IPS DF 6.9 (cell line): ENCODE measurements around the gene CPNE8.

Source experiments
- DNase-seq: peaks from one replicate; pipeline ENCODE4 v3.0.0-alpha.2; 2013; ENCODE audit warnings: low read depth, low spot score
- H3K27ac ChIP-seq: one replicate; pipeline ENCODE4 v1.5.1; 2013; ENCODE audit warnings: low read length, control low read depth
- H3K27me3 ChIP-seq: 2 replicates; pipeline ENCODE4 v1.6.1; 2013; ENCODE audit warnings: mild to moderate bottlenecking, low read length; ENCODE audit not compliant: control insufficient read depth, insufficient read depth
- H3K36me3 ChIP-seq: 2 replicates; pipeline ENCODE4 v1.6.1; 2013; ENCODE audit warnings: low read length; ENCODE audit not compliant: control insufficient read depth, insufficient read depth
- H3K4me1 ChIP-seq: 2 replicates; pipeline ENCODE4 v1.6.1; 2013; ENCODE audit warnings: low read length; ENCODE audit not compliant: control insufficient read depth, insufficient read depth
- H3K4me3 ChIP-seq: 2 replicates; pipeline ENCODE4 v1.5.1; 2013; ENCODE audit warnings: mild to moderate bottlenecking, low read length
- H3K9me3 ChIP-seq: 2 replicates; pipeline ENCODE4 v1.6.1; 2013; ENCODE audit warnings: low read length, inconsistent platforms; ENCODE audit not compliant: control insufficient read depth, insufficient read depth
- WGBS: extraction: QIAGEN DNeasy Blood & Tissue Kit; methylation state at CpG from one replicate; pipeline ENCODE4 v1.1.7; 2013; ENCODE audit warnings: mixed read lengths, missing lambda C conversion rate; ENCODE audit not compliant: insufficient read length, insufficient coverage; 5-methylcytosine and 5-hydroxymethylcytosine counted together

CPNE8 gene

DNA sequence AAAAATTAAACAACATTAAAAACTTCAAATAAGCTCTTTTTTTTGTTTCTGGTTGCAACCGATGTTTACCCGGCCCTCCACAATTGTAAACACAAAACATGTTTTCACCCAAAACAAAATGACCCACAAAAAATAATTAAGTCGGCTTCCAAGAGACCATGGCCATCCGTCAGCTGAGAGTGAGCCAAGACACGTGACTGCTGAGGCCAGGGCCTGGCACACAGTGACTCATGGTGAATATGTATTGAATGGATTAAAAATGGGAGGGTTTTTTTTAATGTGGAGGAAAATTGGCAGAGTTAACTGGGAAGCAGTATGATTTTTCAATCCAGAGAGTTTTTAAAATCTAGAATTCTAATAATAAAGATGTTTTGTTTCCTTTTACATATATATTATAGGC is 13.8 kb upstream of the CPNE8 start:
- Histone ChIP-seq H3K27ac (no peak overlapping the region), H3K9me3 (no peaks in the 10 kb centered on the region), H3K4me3 (no peak overlapping the region), H3K27me3 (no peaks in the 10 kb centered on the region), H3K4me1 (no peaks in the 10 kb centered on the region), H3K36me3 (no peaks in the 10 kb centered on the region)
- no CpG with 5 or more reads among the region's 5 CpGs for WGBS
- DNase-seq = no peak

DNA sequence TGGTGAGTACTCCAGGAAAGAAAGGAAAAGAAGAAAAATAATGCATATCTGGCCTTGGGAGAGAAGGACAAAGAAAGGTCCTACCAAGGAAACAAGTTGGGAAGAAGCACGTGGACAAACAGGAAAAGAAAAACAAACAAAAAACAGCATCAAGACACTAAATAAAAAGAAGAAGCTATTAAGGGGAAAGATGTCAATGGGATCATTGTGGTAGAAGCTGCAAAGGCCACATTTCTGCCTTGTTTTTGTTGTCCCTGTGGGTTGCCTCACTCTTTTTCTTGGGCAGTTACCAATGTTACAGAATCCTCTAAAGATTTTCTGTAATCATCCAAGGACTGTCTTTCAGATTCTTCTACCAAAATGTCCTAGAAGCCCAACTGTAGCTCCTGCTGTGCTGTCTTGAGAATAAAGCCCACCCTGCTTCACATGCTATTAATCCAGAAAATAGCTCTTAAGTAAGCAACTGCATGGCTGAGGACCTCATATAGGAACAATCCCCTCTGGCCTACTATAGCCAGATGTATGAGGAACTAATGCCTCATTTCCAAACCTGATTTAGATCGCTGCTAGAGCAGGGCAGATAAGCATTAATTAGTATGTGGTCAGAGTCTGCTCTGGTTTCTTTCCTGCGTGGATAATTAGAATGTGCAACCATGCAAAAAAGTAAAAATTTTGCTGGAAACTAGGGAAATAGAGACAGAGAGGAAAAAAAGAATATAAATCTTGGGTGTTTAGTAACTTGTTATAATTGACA is 10.2 kb upstream of the CPNE8 start:
- Histone ChIP-seq H3K4me1 (no peaks in the 10 kb centered on the region), H3K9me3 (no peaks in the 10 kb centered on the region), H3K4me3 (no peak overlapping the region), H3K27ac (no peak overlapping the region), H3K36me3 (no peaks in the 10 kb centered on the region), H3K27me3 (no peaks in the 10 kb centered on the region)
- WGBS = no CpG with 5 or more reads among the region's 3 CpGs
- DNase-seq = no peak

GRCh38 chr12:38912116-38912515 is 6.7 kb upstream of the CPNE8 start:
- no peak for DNase-seq
- H3K4me1 ChIP-seq = no peaks in the 10 kb centered on the region
- H3K36me3 ChIP-seq = no peaks in the 10 kb centered on the region
- no CpG with 5 or more reads among the region's 5 CpGs for WGBS
- no peaks in the 10 kb centered on the region for H3K27me3 ChIP-seq
- H3K9me3 ChIP-seq = no peaks in the 10 kb centered on the region
- H3K4me3 ChIP-seq = no peak overlapping the region
- no peak overlapping the region for H3K27ac ChIP-seq

- Histone ChIP-seq H3K27me3 (no peaks in the 10 kb centered on the region), H3K4me1 (no peaks in the 10 kb centered on the region), H3K4me3 (no peak overlapping the region), H3K36me3 (no peaks in the 10 kb centered on the region), H3K9me3 (no peaks in the 10 kb centered on the region), H3K27ac (no peak overlapping the region)
- no peak for DNase-seq
- no CpG with 5 or more reads among the region's 1 CpG for WGBS
Observed at GRCh38 chr12:38911611-38912010, 6.2 kb upstream of the CPNE8 start.

- H3K4me3 ChIP-seq = no peak overlapping the region
- H3K27me3 ChIP-seq = no peaks in the 10 kb centered on the region
- no peak overlapping the region for H3K27ac ChIP-seq
- DNase-seq = no peak
- no CpG with 5 or more reads among the region's 6 CpGs for WGBS
- H3K4me1 ChIP-seq = no peaks in the 10 kb centered on the region
- H3K9me3 ChIP-seq = no peaks in the 10 kb centered on the region
- no peaks in the 10 kb centered on the region for H3K36me3 ChIP-seq
Observed at GRCh38 chr12:38907201-38907923, 2.0 kb upstream of the CPNE8 start.

DNA sequence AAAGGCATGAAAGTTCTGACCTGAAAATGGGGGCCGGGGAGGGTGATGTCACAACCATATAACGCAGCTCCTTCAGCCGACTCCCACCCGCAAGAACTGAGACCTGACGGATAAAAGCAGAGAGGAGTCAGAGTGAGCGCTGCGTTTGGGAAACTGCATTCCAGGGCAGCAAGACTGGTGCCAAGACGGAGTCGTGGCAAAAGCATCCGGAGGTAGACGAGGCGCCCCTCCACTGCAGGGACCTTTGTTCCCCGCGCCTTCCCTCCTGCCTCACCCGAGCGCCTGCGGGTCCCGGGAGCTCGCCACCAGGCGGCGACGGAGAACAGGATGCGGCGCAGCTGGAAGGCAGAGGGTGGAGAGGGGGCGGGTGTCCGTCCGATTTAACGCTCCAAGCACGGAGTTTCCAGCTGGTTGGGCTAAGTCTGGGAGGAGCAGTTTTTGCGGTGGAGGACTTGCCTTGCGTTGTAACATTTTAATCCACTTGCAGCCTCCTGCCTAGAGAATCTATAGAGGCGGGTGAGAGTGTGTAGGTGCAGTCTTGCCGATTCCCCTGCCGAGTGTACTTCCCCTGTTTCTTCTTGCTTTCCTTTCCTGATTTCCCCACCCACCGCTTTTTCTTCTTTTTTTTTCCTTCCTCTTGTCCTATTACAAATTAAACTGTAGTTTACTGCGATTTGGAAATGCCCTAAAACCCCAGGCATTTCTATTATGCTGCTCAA is 1.2 kb upstream of the CPNE8 start:
- Histone ChIP-seq H3K36me3 (no peaks in the 10 kb centered on the region), H3K9me3 (no peaks in the 10 kb centered on the region), H3K27ac (no peak overlapping the region), H3K4me1 (no peaks in the 10 kb centered on the region), H3K4me3 (peak overlapping the region; percentile 63), H3K27me3 (no peaks in the 10 kb centered on the region)
- DNase-seq = no peak
- no CpG with 5 or more reads among the region's 36 CpGs for WGBS

- no peak overlapping the region for H3K27ac ChIP-seq
- peak overlapping the region; percentile 63; the same call in 1 of the 2 replicates for H3K4me3 ChIP-seq
- WGBS = no CpG with 5 or more reads among the region's 49 CpGs
- no peaks in the 10 kb centered on the region for H3K36me3 ChIP-seq
- no peaks in the 10 kb centered on the region for H3K9me3 ChIP-seq
- DNase-seq = no peak
- H3K27me3 ChIP-seq = no peaks in the 10 kb centered on the region
- H3K4me1 ChIP-seq = no peaks in the 10 kb centered on the region
Observed at GRCh38 chr12:38904537-38905479, 583 bp downstream of the CPNE8 start.

GRCh38 chr12:38903596-38903995 is 1.8 kb downstream of the CPNE8 start:
- Histone ChIP-seq H3K4me1 (peaks cover 1% of the 10 kb centered on the region; the same call in 1 of the 2 replicates), H3K27me3 (no peaks in the 10 kb centered on the region), H3K27ac (no peak overlapping the region), H3K9me3 (no peaks in the 10 kb centered on the region), H3K4me3 (no peak overlapping the region), H3K36me3 (no peaks in the 10 kb centered on the region)
- no peak for DNase-seq
- WGBS = no CpG with 5 or more reads among the region's 3 CpGs

- no peak overlapping the region for H3K27ac ChIP-seq
- no CpG with 5 or more reads among the region's 2 CpGs for WGBS
Observed at GRCh38 chr12:38898001-38898684, 7.2 kb downstream of the CPNE8 start.

More at GRCh38 chr12:38898001-38898684, 7.2 kb downstream of the CPNE8 start:
- no peak for DNase-seq
- no peak overlapping the region for H3K4me3 ChIP-seq
- no peaks in the 10 kb centered on the region for H3K9me3 ChIP-seq
- H3K36me3 ChIP-seq = no peaks in the 10 kb centered on the region
- H3K27me3 ChIP-seq = no peaks in the 10 kb centered on the region
- peaks cover 1% of the 10 kb centered on the region; the same call in 1 of the 2 replicates for H3K4me1 ChIP-seq
